HEK293 (cell line): ENCODE results near the gene CHFR.
A peak's percentile ranks its signal among the peaks of the same experiment; 100 is the strongest.

ENCODE experiments used
- FEZF1 ChIP-seq: fragments of 450-650 bp; formaldehyde crosslinking; IDR thresholded peaks from 2 replicates; pipeline ENCODE4 v1.5.1; 2016; ENCODE audit warnings: missing biosample characterization, missing genetic modification characterization
- GFI1B ChIP-seq: fragments of 450-650 bp; formaldehyde crosslinking; IDR thresholded peaks from 2 replicates; pipeline ENCODE4 v1.5.1; 2016; ENCODE audit warnings: missing biosample characterization, missing genetic modification characterization
- GLIS2 ChIP-seq: fragments of 450-650 bp; formaldehyde crosslinking; IDR thresholded peaks from 2 replicates; pipeline ENCODE4 v1.5.1; 2016; ENCODE audit warnings: missing biosample characterization, missing genetic modification characterization
- HOXA7 ChIP-seq: sonication (generic); formaldehyde crosslinking; IDR thresholded peaks from 2 replicates; pipeline ENCODE4 v1.8.1; 2022; ENCODE audit warnings: missing genetic modification reagents, borderline replicate concordance
- KLF8 ChIP-seq: fragments of 450-650 bp; formaldehyde crosslinking; IDR thresholded peaks from 2 replicates; pipeline ENCODE4 v1.5.1; 2016; ENCODE audit warnings: missing biosample characterization, missing genetic modification characterization
- MYNN ChIP-seq: fragments of 450-650 bp; formaldehyde crosslinking; IDR thresholded peaks from 2 replicates; pipeline ENCODE4 v1.5.1; 2016; ENCODE audit warnings: missing biosample characterization, missing genetic modification characterization, borderline replicate concordance
- MZF1 ChIP-seq: fragments of 450-650 bp; formaldehyde crosslinking; IDR thresholded peaks from 2 replicates; pipeline ENCODE4 v1.5.1; 2017; ENCODE audit warnings: missing biosample characterization, missing genetic modification characterization, borderline replicate concordance
- SCRT1 ChIP-seq: fragments of 450-650 bp; formaldehyde crosslinking; IDR thresholded peaks from 2 replicates; pipeline ENCODE4 v1.5.1; 2016; ENCODE audit warnings: missing biosample characterization, missing genetic modification characterization, borderline replicate concordance
- SETDB1 ChIP-seq: IDR thresholded peaks from one replicate; pipeline ENCODE4 v1.6.1; 2017; ENCODE audit warnings: mild to moderate bottlenecking, low read length, moderate library complexity, mixed read lengths; ENCODE audit not compliant: insufficient read length
- TRIM28 ChIP-seq: IDR thresholded peaks from 2 replicates; pipeline ENCODE4 v1.6.1; 2011; ENCODE audit warnings: low read length, control low read depth, borderline replicate concordance
- ZBTB48 ChIP-seq: fragments of 450-650 bp; formaldehyde crosslinking; IDR thresholded peaks from 2 replicates; pipeline ENCODE4 v1.5.1; 2016; ENCODE audit warnings: missing biosample characterization, missing genetic modification characterization
- ZBTB8A ChIP-seq: fragments of 450-650 bp; formaldehyde crosslinking; IDR thresholded peaks from 2 replicates; pipeline ENCODE4 v1.5.1; 2016; ENCODE audit warnings: missing biosample characterization, missing genetic modification characterization
- ZFP41 ChIP-seq: fragments of 450-650 bp; formaldehyde crosslinking; IDR thresholded peaks from 2 replicates; pipeline ENCODE4 v1.5.1; 2016; ENCODE audit warnings: missing biosample characterization, missing genetic modification characterization, borderline replicate concordance
- ZNF239 ChIP-seq: fragments of 450-650 bp; formaldehyde crosslinking; IDR thresholded peaks from 2 replicates; pipeline ENCODE4 v1.5.1; 2016; ENCODE audit warnings: missing biosample characterization, missing genetic modification characterization
- ZNF37A ChIP-seq: fragments of 450-650 bp; IDR thresholded peaks from 2 replicates; pipeline ENCODE4 v1.5.1; 2018; ENCODE audit warnings: missing biosample characterization, missing genetic modification characterization
- ZNF416 ChIP-seq: fragments of 450-650 bp; formaldehyde crosslinking; IDR thresholded peaks from 2 replicates; pipeline ENCODE4 v1.5.1; 2016; ENCODE audit warnings: missing biosample characterization, missing genetic modification characterization
- ZNF433 ChIP-seq: fragments of 450-650 bp; formaldehyde crosslinking; IDR thresholded peaks from 2 replicates; pipeline ENCODE4 v1.5.1; 2016; ENCODE audit warnings: missing biosample characterization, missing genetic modification characterization, low read depth
- ZNF473 ChIP-seq: fragments of 450-650 bp; formaldehyde crosslinking; IDR thresholded peaks from 2 replicates; pipeline ENCODE4 v1.5.1; 2017; ENCODE audit warnings: missing biosample characterization, missing genetic modification characterization
- ZNF501 ChIP-seq: fragments of 450-650 bp; formaldehyde crosslinking; IDR thresholded peaks from 2 replicates; pipeline ENCODE4 v1.5.1; 2016; ENCODE audit warnings: missing biosample characterization, missing genetic modification characterization
- ZNF510 ChIP-seq: fragments of 450-650 bp; formaldehyde crosslinking; IDR thresholded peaks from 2 replicates; pipeline ENCODE4 v1.5.1; 2018; ENCODE audit warnings: mild to moderate bottlenecking, missing genetic modification characterization, missing biosample characterization; ENCODE audit not compliant: insufficient replicate concordance
- ZNF529 ChIP-seq: fragments of 450-650 bp; formaldehyde crosslinking; IDR thresholded peaks from 2 replicates; pipeline ENCODE4 v1.5.1; 2017; ENCODE audit warnings: missing genetic modification characterization, missing biosample characterization; ENCODE audit not compliant: insufficient replicate concordance
- ZNF530 ChIP-seq: fragments of 450-650 bp; formaldehyde crosslinking; IDR thresholded peaks from 2 replicates; pipeline ENCODE4 v1.5.1; 2016; ENCODE audit warnings: low read depth, missing biosample characterization, missing genetic modification characterization
- ZNF544 ChIP-seq: fragments of 450-650 bp; formaldehyde crosslinking; IDR thresholded peaks from 2 replicates; pipeline ENCODE4 v1.5.0; 2017; ENCODE audit warnings: missing biosample characterization, missing genetic modification characterization
- ZNF549 ChIP-seq: fragments of 450-650 bp; IDR thresholded peaks from 2 replicates; pipeline ENCODE4 v1.5.1; 2018; ENCODE audit warnings: missing biosample characterization, missing genetic modification characterization, mild to moderate bottlenecking, inconsistent platforms, moderate library complexity
- ZNF585B ChIP-seq: fragments of 450-650 bp; formaldehyde crosslinking; IDR thresholded peaks from 2 replicates; pipeline ENCODE4 v1.5.1; 2016; ENCODE audit warnings: missing biosample characterization, missing genetic modification characterization
- ZNF658 ChIP-seq: fragments of 450-650 bp; formaldehyde crosslinking; IDR thresholded peaks from 2 replicates; pipeline ENCODE4; 2016; ENCODE audit warnings: missing biosample characterization, missing genetic modification characterization
- ZNF670 ChIP-seq: fragments of 450-650 bp; formaldehyde crosslinking; IDR thresholded peaks from 2 replicates; pipeline ENCODE4 v1.5.1; 2016; ENCODE audit warnings: missing biosample characterization, missing genetic modification characterization, low read depth
- ZNF830 ChIP-seq: fragments of 450-650 bp; IDR thresholded peaks from 2 replicates; pipeline ENCODE4 v1.5.0; 2018; ENCODE audit warnings: missing biosample characterization, missing genetic modification characterization, low read depth, mild to moderate bottlenecking, moderate library complexity
- ZSCAN16 ChIP-seq: fragments of 450-650 bp; formaldehyde crosslinking; IDR thresholded peaks from 2 replicates; pipeline ENCODE4 v1.5.1; 2016; ENCODE audit warnings: missing biosample characterization, missing genetic modification characterization
- ZSCAN5A ChIP-seq: fragments of 450-650 bp; formaldehyde crosslinking; IDR thresholded peaks from 2 replicates; pipeline ENCODE4 v1.5.1; 2016; ENCODE audit warnings: missing biosample characterization, missing genetic modification characterization
- ZXDB ChIP-seq: fragments of 450-650 bp; formaldehyde crosslinking; IDR thresholded peaks from 2 replicates; pipeline ENCODE4 v1.5.1; 2016; ENCODE audit warnings: missing biosample characterization, missing genetic modification characterization
- TF ChIP-seq, protein P1 (sequence below): fragments of 450-650 bp; formaldehyde crosslinking; IDR thresholded peaks from 2 replicates; pipeline ENCODE4 v1.5.1; 2016; ENCODE audit warnings: missing biosample characterization, missing genetic modification characterization
- TF ChIP-seq, protein P2 (sequence below): fragments of 450-650 bp; formaldehyde crosslinking; IDR thresholded peaks from 2 replicates; pipeline ENCODE4 v1.5.1; 2016; ENCODE audit warnings: missing biosample characterization, missing genetic modification characterization
- TF ChIP-seq, protein P3 (sequence below): fragments of 450-650 bp; formaldehyde crosslinking; IDR thresholded peaks from 2 replicates; pipeline ENCODE4 v1.5.1; 2016; ENCODE audit warnings: missing biosample characterization, missing genetic modification characterization
- TF ChIP-seq, protein P4 (sequence below): fragments of 450-650 bp; formaldehyde crosslinking; IDR thresholded peaks from 2 replicates; pipeline ENCODE4 v1.5.1; 2016; ENCODE audit warnings: missing biosample characterization, missing genetic modification characterization

The CHFR gene

GRCh38 chr12:132827763-132828703 lies 59.4 kb downstream of the CHFR start (continued):
- TF ChIP-seq SETDB1 (no peak), ZNF658 (tag by site-specific recombination) (no peak), ZNF473 (no peak), ZNF585B (tag by site-specific recombination) (no peak), ZNF549 (tag by site-specific recombination) (no peak), TRIM28 (no peak), GFI1B (tag by site-specific recombination) (no peak), KLF8 (tag by site-specific recombination) (no peak), ZNF433 (tag by site-specific recombination) (no peak), ZFP41 (no peak), ZNF529 (no peak), SCRT1 (no peak), ZNF510 (tag by site-specific recombination) (no peak), ZNF416 (tag by site-specific recombination) (no peak), MZF1 (tag by site-specific recombination) (no peak), ZXDB (no peak), ZSCAN5A (tag by site-specific recombination) (no peak), ZNF501 (tag by site-specific recombination) (no peak), ZNF830 (tag by site-specific recombination) (no peak), ZSCAN16 (no peak), GLIS2 (tag by site-specific recombination) (peak; percentile 52), HOXA7 (CRISPR knock-in tag) (no peak), ZNF37A (tag by site-specific recombination) (no peak), MYNN (tag by site-specific recombination) (no peak), ZNF544 (tag by site-specific recombination) (no peak), ZBTB8A (tag by site-specific recombination) (no peak), ZNF670 (tag by site-specific recombination) (no peak), ZBTB48 (tag by site-specific recombination) (no peak), ZNF530 (tag by site-specific recombination) (no peak), ZNF239 (no peak), FEZF1 (tag by site-specific recombination) (no peak)
- TF ChIP-seq, protein P1, sequence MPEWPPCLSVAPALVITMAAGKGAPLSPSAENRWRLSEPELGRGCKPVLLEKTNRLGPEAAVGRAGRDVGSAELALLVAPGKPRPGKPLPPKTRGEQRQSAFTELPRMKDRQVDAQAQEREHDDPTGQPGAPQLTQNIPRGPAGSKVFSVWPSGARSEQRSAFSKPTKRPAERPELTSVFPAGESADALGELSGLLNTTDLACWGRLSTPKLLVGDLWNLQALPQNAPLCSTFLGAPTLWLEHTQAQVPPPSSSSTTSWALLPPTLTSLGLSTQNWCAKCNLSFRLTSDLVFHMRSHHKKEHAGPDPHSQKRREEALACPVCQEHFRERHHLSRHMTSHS (tag by site-specific recombination), result no peak
- TF ChIP-seq, protein P2, sequence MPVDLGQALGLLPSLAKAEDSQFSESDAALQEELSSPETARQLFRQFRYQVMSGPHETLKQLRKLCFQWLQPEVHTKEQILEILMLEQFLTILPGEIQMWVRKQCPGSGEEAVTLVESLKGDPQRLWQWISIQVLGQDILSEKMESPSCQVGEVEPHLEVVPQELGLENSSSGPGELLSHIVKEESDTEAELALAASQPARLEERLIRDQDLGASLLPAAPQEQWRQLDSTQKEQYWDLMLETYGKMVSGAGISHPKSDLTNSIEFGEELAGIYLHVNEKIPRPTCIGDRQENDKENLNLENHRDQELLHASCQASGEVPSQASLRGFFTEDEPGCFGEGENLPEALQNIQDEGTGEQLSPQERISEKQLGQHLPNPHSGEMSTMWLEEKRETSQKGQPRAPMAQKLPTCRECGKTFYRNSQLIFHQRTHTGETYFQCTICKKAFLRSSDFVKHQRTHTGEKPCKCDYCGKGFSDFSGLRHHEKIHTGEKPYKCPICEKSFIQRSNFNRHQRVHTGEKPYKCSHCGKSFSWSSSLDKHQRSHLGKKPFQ (tag by site-specific recombination), result no peak
- TF ChIP-seq, protein P3, sequence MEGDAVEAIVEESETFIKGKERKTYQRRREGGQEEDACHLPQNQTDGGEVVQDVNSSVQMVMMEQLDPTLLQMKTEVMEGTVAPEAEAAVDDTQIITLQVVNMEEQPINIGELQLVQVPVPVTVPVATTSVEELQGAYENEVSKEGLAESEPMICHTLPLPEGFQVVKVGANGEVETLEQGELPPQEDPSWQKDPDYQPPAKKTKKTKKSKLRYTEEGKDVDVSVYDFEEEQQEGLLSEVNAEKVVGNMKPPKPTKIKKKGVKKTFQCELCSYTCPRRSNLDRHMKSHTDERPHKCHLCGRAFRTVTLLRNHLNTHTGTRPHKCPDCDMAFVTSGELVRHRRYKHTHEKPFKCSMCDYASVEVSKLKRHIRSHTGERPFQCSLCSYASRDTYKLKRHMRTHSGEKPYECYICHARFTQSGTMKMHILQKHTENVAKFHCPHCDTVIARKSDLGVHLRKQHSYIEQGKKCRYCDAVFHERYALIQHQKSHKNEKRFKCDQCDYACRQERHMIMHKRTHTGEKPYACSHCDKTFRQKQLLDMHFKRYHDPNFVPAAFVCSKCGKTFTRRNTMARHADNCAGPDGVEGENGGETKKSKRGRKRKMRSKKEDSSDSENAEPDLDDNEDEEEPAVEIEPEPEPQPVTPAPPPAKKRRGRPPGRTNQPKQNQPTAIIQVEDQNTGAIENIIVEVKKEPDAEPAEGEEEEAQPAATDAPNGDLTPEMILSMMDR (tag by site-specific recombination), result peak; percentile 22
- TF ChIP-seq, protein P4, sequence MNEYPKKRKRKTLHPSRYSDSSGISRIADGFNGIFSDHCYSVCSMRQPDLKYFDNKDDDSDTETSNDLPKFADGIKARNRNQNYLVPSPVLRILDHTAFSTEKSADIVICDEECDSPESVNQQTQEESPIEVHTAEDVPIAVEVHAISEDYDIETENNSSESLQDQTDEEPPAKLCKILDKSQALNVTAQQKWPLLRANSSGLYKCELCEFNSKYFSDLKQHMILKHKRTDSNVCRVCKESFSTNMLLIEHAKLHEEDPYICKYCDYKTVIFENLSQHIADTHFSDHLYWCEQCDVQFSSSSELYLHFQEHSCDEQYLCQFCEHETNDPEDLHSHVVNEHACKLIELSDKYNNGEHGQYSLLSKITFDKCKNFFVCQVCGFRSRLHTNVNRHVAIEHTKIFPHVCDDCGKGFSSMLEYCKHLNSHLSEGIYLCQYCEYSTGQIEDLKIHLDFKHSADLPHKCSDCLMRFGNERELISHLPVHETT (tag by site-specific recombination), result peak; percentile 28; the same call in 1 of the 2 replicates
